Fibroblast of lung (primary cell): ENCODE results near the gene AKAP13.

Experiments
- CTCF ChIP-seq, 2 donors: IDR thresholded peaks in 1 of 2; conservative IDR thresholded peaks in 1 of 2; 1 replicate in 1 of 2; 2 replicates in 1 of 2; pipeline ENCODE4 v1.5.1; 2011 to 2012; ENCODE audit warnings: low read length in 2 of 2, control low read depth in 1 of 2, inconsistent platforms in 1 of 2, low read depth in 1 of 2, mild to moderate bottlenecking in 1 of 2
- EZH2 ChIP-seq: IDR thresholded peaks from 2 replicates; pipeline ENCODE4 v1.5.1; 2012; ENCODE audit warnings: low read length, control low read depth, mild to moderate bottlenecking; ENCODE audit errors: missing control alignments

DNA sequence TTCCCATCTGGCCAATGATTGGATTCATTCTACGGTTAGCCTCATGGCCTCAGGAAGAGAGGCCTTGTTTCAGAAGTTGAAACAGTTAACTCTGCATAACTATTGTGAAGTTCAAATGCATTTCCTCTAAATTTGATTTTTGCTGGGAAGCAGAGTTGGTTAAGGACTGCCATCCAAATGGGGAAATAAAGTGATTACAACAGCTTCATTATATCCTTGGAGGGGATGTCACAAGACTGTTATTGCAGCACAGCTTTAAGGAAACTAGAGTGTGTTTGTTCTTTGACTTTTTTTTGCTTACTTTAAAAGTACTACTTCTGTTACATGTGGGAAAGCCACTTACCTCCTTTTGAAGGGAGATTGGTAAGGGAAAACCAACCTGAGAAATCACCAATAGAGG lies 164.8 kb downstream of the AKAP13 start:
- TF ChIP-seq CTCF (conservative IDR thresholded peaks at IDR 0.05 in 1 of 2, IDR thresholded peaks at IDR 0.05 in 1 of 2; ENCODE audit: low read depth in 1 of 2, low read length in 2 of 2), result no peak
- no peak for TF ChIP-seq EZH2
